Immature natural killer cell (primary cell): ENCODE measurements around the gene SKAP2. TPM values are rescaled to one million over a fixed set of nuclear protein-coding genes. Genes with fewer than 3 reads are reported as not detected.
"Not testable (repeated sequence)": the region's sequence is repeated elsewhere in the genome, so short reads cannot be mapped to it uniquely, and the experiment has no call there.

Source experiments
- DNase-seq, 3 donors: peaks; one replicate each; pipeline ENCODE4 v3.0.0; 2022; ENCODE audit warnings: mixed read lengths in 1 of 3
- H3K27ac Mint-ChIP-seq, 6 donors: one replicate each; pipeline ENCODE4 v1.8.0; 2020; ENCODE audit warnings: mixed read lengths in 6 of 6, mild to moderate bottlenecking in 5 of 6, inconsistent platforms in 4 of 6, moderate library complexity in 3 of 6
- H3K27me3 Mint-ChIP-seq, 3 donors: one replicate each; pipeline ENCODE4 v1.8.0; 2020 to 2021; ENCODE audit warnings: low read depth in 3 of 3, mild to moderate bottlenecking in 3 of 3, mixed read lengths in 3 of 3, moderate library complexity in 3 of 3, inconsistent platforms in 1 of 3
- H3K36me3 Mint-ChIP-seq, 3 donors: one replicate each; pipeline ENCODE4 v1.8.0; 2020; ENCODE audit warnings: mixed read lengths in 3 of 3, inconsistent platforms in 2 of 3, mild to moderate bottlenecking in 2 of 3
- H3K4me1 Mint-ChIP-seq, 2 donors: one replicate each; pipeline ENCODE4 v1.8.0; 2020; ENCODE audit warnings: inconsistent platforms in 2 of 2, mild to moderate bottlenecking in 2 of 2, mixed read lengths in 2 of 2, moderate library complexity in 1 of 2
- H3K4me3 Mint-ChIP-seq, 5 donors: one replicate each; pipeline ENCODE4 v1.8.0; 2020; ENCODE audit warnings: mild to moderate bottlenecking in 5 of 5, mixed read lengths in 5 of 5, inconsistent platforms in 3 of 5, moderate library complexity in 3 of 5
- H3K9me3 Mint-ChIP-seq, 6 donors: one replicate each; pipeline ENCODE4 v1.8.0; 2020; ENCODE audit warnings: mild to moderate bottlenecking in 6 of 6, mixed read lengths in 6 of 6, inconsistent platforms in 4 of 6, moderate library complexity in 3 of 6
- polyA plus RNA-seq, 3 donors: library from polyadenylated mRNA; unstranded; fragments of 300-500 nt; fragmentation: Illumina TruSeq; gene quantifications; one replicate each; pipeline ENCODE4 v1.2.3, GENCODE V29; 2021

The SKAP2 gene
- polyA plus RNA-seq, 3 donors from 2014 or later, result 66.9 to 115 (median 80.3) TPM

DNA sequence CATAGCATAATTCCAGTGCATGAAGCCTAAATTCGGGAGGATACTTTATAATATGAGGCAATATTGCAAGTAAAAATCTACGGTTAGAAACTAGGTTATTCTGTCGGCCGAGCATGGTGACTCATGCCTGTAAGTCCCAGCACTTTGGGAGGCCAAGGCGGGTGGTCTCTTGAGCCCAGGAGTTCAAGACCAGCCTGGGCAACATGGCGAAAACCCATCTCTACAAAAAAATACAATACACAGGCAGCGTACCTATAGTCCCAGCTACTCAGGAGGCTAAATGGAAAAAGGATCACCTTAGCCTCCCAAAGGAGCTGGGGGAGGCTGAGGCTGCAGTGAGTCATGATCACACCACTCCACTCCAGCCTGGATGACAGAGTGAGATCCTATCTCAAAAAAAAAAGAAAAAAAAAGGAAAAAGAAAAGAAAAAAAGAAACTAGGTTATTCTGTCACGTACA, 14.2 kb downstream of the SKAP2 start:
- peaks cover 2% of the 10 kb centered on the region in 2 donors for H3K4me1 Mint-ChIP-seq
- no peaks in the 10 kb centered on the region for H3K9me3 Mint-ChIP-seq
- peaks cover 0 to 2% (median 2%) of the 10 kb centered on the region in 3 donors for H3K27me3 Mint-ChIP-seq
- H3K27ac Mint-ChIP-seq, result no peak overlapping the region
- H3K36me3 Mint-ChIP-seq, result peaks cover 9 to 16% (median 11%) of the 10 kb centered on the region in 3 donors
- DNase-seq, result no peak
- H3K4me3 Mint-ChIP-seq, result no peak overlapping the region

- no peaks in the 10 kb centered on the region for H3K27me3 Mint-ChIP-seq
- H3K9me3 Mint-ChIP-seq, result no peaks in the 10 kb centered on the region
- H3K4me3 Mint-ChIP-seq, result no peak overlapping the region
- no peak for DNase-seq
- H3K36me3 Mint-ChIP-seq, result peaks cover 10 to 24% (median 11%) of the 10 kb centered on the region in 3 donors
- H3K4me1 Mint-ChIP-seq, result no peaks in the 10 kb centered on the region
- no peak overlapping the region for H3K27ac Mint-ChIP-seq
Observed at GRCh38 chr7:26843705-26844104, 20.7 kb downstream of the SKAP2 start.

DNA sequence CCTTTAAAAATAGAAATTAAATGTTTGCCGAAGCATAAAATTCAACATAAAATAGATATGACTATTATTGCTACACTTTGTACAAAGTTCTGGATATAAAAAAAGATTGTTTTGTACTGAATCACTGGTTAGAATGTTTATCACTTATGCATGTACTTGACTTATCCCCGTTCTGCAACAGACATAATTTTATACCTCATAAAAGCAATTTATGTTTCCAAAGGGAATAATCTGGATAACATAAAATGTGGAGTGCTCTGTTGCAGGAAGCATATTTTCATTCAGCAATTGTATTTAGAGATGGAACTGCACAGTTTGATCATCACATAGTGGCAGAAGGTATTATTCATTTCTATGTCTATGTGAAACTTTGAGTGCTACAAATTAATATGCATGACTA, 21.5 kb downstream of the SKAP2 start:
- H3K27me3 Mint-ChIP-seq, result no peaks in the 10 kb centered on the region
- no peak for DNase-seq
- peaks cover 0 to 3% (median 0%) of the 10 kb centered on the region in 6 donors for H3K9me3 Mint-ChIP-seq
- no peaks in the 10 kb centered on the region for H3K4me1 Mint-ChIP-seq
- H3K4me3 Mint-ChIP-seq, result no peak overlapping the region
- peaks cover 10 to 30% (median 15%) of the 10 kb centered on the region in 3 donors for H3K36me3 Mint-ChIP-seq
- H3K27ac Mint-ChIP-seq, result no peak overlapping the region

- H3K9me3 Mint-ChIP-seq, result peaks cover 0 to 3% (median 0%) of the 10 kb centered on the region in 6 donors
- no peak for DNase-seq
- H3K27ac Mint-ChIP-seq, result peak overlapping the region in 1 of 6 donors; percentile 23
- H3K4me1 Mint-ChIP-seq, result no peaks in the 10 kb centered on the region
- no peak overlapping the region for H3K4me3 Mint-ChIP-seq
- peaks cover 25 to 40% (median 25%) of the 10 kb centered on the region in 3 donors for H3K36me3 Mint-ChIP-seq
- H3K27me3 Mint-ChIP-seq, result no peaks in the 10 kb centered on the region
Observed at GRCh38 chr7:26841003-26841739, 23.2 kb downstream of the SKAP2 start.

GRCh38 chr7:26836793-26837192, 27.6 kb downstream of the SKAP2 start:
- DNase-seq, H3K27me3 Mint-ChIP-seq, H3K27ac Mint-ChIP-seq, H3K4me3 Mint-ChIP-seq, H3K9me3 Mint-ChIP-seq: not testable (repeated sequence)
- Mint-ChIP-seq H3K36me3 (peaks cover 22 to 55% (median 37%) of the 10 kb centered on the region in 3 donors), H3K4me1 (peaks cover 0 to 19% of the 10 kb centered on the region in 2 donors)

- no peak for DNase-seq
- no peak overlapping the region for H3K4me3 Mint-ChIP-seq
- no peaks in the 10 kb centered on the region for H3K27me3 Mint-ChIP-seq
- H3K27ac Mint-ChIP-seq, result no peak overlapping the region
- H3K36me3 Mint-ChIP-seq, result peaks cover 0 to 6% (median 2%) of the 10 kb centered on the region in 3 donors
- H3K9me3 Mint-ChIP-seq, result no peaks in the 10 kb centered on the region
- peaks cover 4 to 27% of the 10 kb centered on the region in 2 donors for H3K4me1 Mint-ChIP-seq
Observed at GRCh38 chr7:26815426-26815825, 49.0 kb downstream of the SKAP2 start.

DNA sequence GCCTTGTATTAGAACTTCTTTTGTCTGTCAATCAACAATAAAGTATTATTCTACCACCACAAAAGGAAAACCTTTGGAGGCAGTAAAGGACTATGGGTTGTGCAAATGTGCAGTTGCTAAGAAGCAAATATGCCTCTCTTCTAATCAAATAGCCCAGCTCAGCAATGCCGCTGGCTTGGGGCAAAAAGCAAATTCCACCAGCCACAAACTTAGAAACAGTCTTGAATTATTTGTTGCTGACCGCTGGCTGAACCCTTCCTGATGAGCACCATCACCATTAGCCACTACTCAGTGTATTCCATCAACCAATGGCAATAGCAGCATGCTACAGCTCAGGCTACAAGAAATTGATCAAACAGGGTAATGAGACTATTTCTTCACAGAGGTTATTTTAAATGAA, 51.0 kb downstream of the SKAP2 start:
- Mint-ChIP-seq H3K27ac (no peak overlapping the region), H3K27me3 (peaks cover 0 to 2% (median 0%) of the 10 kb centered on the region in 3 donors), H3K36me3 (peaks cover 0 to 11% (median 0%) of the 10 kb centered on the region in 3 donors), H3K4me3 (no peak overlapping the region), H3K9me3 (no peaks in the 10 kb centered on the region), H3K4me1 (peaks cover 7 to 40% of the 10 kb centered on the region in 2 donors)
- no peak for DNase-seq

- Mint-ChIP-seq H3K4me3 (no peak overlapping the region), H3K4me1 (no peaks in the 10 kb centered on the region), H3K27ac (no peak overlapping the region), H3K27me3 (peaks cover 0 to 1% (median 1%) of the 10 kb centered on the region in 3 donors), H3K9me3 (peaks cover 0 to 1% (median 0%) of the 10 kb centered on the region in 6 donors), H3K36me3 (peaks cover 0 to 14% (median 2%) of the 10 kb centered on the region in 3 donors)
- DNase-seq, result no peak
Observed at GRCh38 chr7:26794541-26794940, 69.8 kb downstream of the SKAP2 start.

GRCh38 chr7:26792576-26792975, 71.8 kb downstream of the SKAP2 start:
- no peak overlapping the region for H3K4me3 Mint-ChIP-seq
- H3K9me3 Mint-ChIP-seq, result no peaks in the 10 kb centered on the region
- no peak for DNase-seq
- H3K27ac Mint-ChIP-seq, result no peak overlapping the region
- H3K36me3 Mint-ChIP-seq, result peaks cover 0 to 6% (median 3%) of the 10 kb centered on the region in 3 donors
- no peaks in the 10 kb centered on the region for H3K4me1 Mint-ChIP-seq
- peaks cover 0 to 1% (median 0%) of the 10 kb centered on the region in 3 donors for H3K27me3 Mint-ChIP-seq

DNA sequence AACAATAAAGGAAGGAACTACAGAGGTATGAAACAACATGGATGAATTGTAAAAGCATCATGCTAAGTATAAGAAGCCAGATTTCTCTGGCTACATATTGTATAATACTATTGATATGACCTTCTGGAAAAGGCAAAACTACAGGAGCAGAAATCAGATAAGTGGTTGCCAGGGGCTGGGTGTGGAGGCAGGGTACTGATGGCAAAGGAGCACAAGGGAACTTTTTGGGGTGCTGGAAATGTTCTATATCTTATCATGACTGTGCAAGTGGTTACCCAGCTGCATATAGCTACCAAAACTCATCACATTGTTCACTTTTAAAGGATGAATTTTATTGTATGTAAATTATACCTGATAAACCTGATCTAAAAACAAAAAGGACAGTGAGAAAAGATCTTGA, 72.4 kb downstream of the SKAP2 start:
- Mint-ChIP-seq H3K36me3 (peaks cover 0 to 6% (median 3%) of the 10 kb centered on the region in 3 donors), H3K27ac (peak overlapping the region in 1 of 6 donors; percentile 9), H3K27me3 (peaks cover 0 to 1% (median 0%) of the 10 kb centered on the region in 3 donors), H3K4me3 (no peak overlapping the region), H3K9me3 (no peaks in the 10 kb centered on the region), H3K4me1 (no peaks in the 10 kb centered on the region)
- DNase-seq, result no peak

DNA sequence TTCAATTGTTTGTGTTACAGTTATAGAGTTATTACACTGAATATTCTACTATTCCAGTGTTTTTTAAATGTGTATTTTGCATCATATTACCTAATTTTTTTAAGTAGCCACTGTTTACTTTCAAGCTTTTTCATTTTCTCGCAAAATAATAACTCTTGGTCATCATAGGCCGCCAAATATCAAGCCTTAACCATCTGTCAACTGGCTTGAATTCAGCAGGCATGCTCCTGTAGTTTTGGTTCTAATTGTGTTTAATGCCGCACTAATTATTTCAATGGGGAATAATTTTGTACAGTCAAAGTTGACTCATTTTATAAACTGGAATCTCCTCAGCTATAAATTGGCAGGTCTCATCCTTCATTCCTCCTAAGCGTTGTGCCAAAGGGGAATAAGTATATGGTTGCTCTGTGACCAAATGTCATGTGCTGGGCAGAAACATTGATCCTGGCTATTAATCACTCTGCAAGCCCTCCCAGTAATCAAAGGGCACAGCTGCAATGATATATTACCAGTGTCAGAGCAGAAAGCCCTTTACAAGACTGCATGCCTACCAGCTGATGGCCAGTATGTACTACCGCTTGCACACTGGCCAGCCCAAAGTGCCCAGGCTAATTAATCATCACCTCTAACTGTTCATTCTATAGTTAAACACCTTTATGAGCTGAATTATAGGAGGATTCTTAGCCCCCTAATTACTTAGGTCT, 74.8 kb downstream of the SKAP2 start:
- Mint-ChIP-seq H3K9me3 (no peaks in the 10 kb centered on the region), H3K4me1 (no peaks in the 10 kb centered on the region), H3K36me3 (peaks cover 0 to 4% (median 3%) of the 10 kb centered on the region in 3 donors), H3K27me3 (no peaks in the 10 kb centered on the region), H3K27ac (no peak overlapping the region), H3K4me3 (no peak overlapping the region)
- DNase-seq, result no peak

DNA sequence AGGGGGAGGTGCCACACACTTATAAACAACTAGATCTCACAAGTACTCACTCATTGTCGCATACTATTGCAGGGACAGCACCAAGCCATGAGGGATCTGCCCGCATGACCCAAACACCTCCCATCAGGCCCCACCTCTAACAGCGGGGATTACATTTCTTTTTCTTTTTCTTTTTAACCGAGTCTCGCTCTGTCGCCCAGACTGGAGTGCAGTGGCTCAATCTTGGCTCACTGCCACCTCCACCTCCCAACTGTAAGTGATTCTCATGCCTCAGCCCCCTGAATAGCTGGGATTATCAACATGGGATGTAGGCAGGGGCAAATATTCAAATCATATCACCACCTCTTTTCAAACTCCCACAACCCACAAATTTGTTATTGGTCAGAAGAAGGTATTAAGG, 76.7 kb downstream of the SKAP2 start:
- no peak overlapping the region for H3K4me3 Mint-ChIP-seq
- no peaks in the 10 kb centered on the region for H3K27me3 Mint-ChIP-seq
- no peak for DNase-seq
- peak overlapping the region in 1 of 6 donors; percentile 49 for H3K27ac Mint-ChIP-seq
- H3K9me3 Mint-ChIP-seq, result no peaks in the 10 kb centered on the region
- peaks cover 0 to 11% (median 7%) of the 10 kb centered on the region in 3 donors for H3K36me3 Mint-ChIP-seq
- H3K4me1 Mint-ChIP-seq, result peaks cover 0 to 2% of the 10 kb centered on the region in 2 donors

DNA sequence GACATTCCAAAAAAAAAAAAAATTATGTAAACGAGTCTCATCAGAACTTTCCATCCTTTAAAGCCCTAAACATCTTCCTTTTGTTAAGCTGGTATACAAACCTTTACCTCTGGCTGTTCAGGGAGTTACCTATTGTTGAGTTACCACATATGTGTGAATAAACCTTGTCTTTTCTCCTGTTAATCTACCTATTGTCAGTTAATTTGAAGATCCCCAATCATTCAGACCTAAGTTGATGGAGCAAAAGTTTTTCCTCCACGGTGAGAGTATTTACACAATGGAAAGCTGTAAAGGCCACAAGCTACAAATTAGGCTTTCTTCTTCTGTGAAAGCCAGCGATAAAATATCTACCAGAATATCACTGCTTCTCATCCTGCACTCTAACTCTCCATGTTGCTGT, 80.3 kb downstream of the SKAP2 start:
- H3K4me3 Mint-ChIP-seq, result no peak overlapping the region

GRCh38 chr7:26782501-26782900, 81.9 kb downstream of the SKAP2 start:
- Mint-ChIP-seq H3K9me3 (no peaks in the 10 kb centered on the region), H3K27ac (no peak overlapping the region), H3K4me3 (no peak overlapping the region), H3K36me3 (peaks cover 0 to 7% (median 7%) of the 10 kb centered on the region in 3 donors), H3K4me1 (peaks cover 4 to 6% of the 10 kb centered on the region in 2 donors), H3K27me3 (peaks cover 0 to 2% (median 0%) of the 10 kb centered on the region in 3 donors)
- DNase-seq, result no peak

More for the DNA sequence above, 80.3 kb downstream of the SKAP2 start:
- Mint-ChIP-seq H3K36me3 (peaks cover 0 to 11% (median 7%) of the 10 kb centered on the region in 3 donors), H3K9me3 (no peaks in the 10 kb centered on the region), H3K4me1 (peaks cover 4 to 6% of the 10 kb centered on the region in 2 donors), H3K27ac (no peak overlapping the region), H3K27me3 (peaks cover 0 to 2% (median 0%) of the 10 kb centered on the region in 3 donors)
- no peak for DNase-seq
